ENCODE results near the gene GCNT2. TPM values are rescaled to one million over a fixed set of nuclear protein-coding genes. Genes with fewer than 3 reads are reported as not detected.
"Not testable (repeated sequence)": the region's sequence is repeated elsewhere in the genome, so short reads cannot be mapped to it uniquely, and the experiment has no call there.

GCNT2 gene
- total RNA-seq, 1 donor from 2014 or later, result 6.0 TPM

- no peak for DNase-seq (ENCODE audit: low spot score)
These were observed 89.1 kb downstream of the GCNT2 start for GRCh38 chr6:10610289-10610688.

- no peak for DNase-seq (ENCODE audit: low spot score)
These were observed 91.0 kb downstream of the GCNT2 start for GRCh38 chr6:10612161-10612560.

GRCh38 chr6:10613077-10613476 lies 91.9 kb downstream of the GCNT2 start:
- no peak for DNase-seq (ENCODE audit: low spot score)

- DNase-seq (ENCODE audit: low spot score), result no peak
These were observed 92.6 kb downstream of the GCNT2 start for GRCh38 chr6:10613723-10614122.

- no peak for DNase-seq (ENCODE audit: low spot score)
These were observed 94.5 kb downstream of the GCNT2 start for GRCh38 chr6:10615675-10616074.

GRCh38 chr6:10616266-10616665 lies 95.1 kb downstream of the GCNT2 start:
- not testable (repeated sequence) for DNase-seq (ENCODE audit: low spot score)

GRCh38 chr6:10617008-10617696 lies 96.0 kb downstream of the GCNT2 start:
- no peak for DNase-seq (ENCODE audit: low spot score)

GRCh38 chr6:10618409-10618808 lies 97.3 kb downstream of the GCNT2 start:
- no peak for DNase-seq (ENCODE audit: low spot score)

GRCh38 chr6:10621213-10621612 lies 100.1 kb downstream of the GCNT2 start:
- no peak for DNase-seq (ENCODE audit: low spot score)

GRCh38 chr6:10621847-10622246 lies 100.7 kb downstream of the GCNT2 start:
- DNase-seq (ENCODE audit: low spot score), result no peak

- no peak for DNase-seq (ENCODE audit: low spot score)
These were observed 103.7 kb downstream of the GCNT2 start for GRCh38 chr6:10624836-10625235.

GRCh38 chr6:10626154-10626741 lies 105.1 kb downstream of the GCNT2 start:
- DNase-seq (ENCODE audit: low spot score), result peak; percentile 36

- no peak for DNase-seq (ENCODE audit: low spot score)
These were observed 106.6 kb downstream of the GCNT2 start for GRCh38 chr6:10627800-10628199.

- DNase-seq (ENCODE audit: low spot score), result no peak
These were observed 109.0 kb downstream of the GCNT2 start for GRCh38 chr6:10630178-10630577.

- no peak for DNase-seq (ENCODE audit: low spot score)
These were observed 112.1 kb downstream of the GCNT2 start for GRCh38 chr6:10633216-10633615.

GRCh38 chr6:10640412-10640811 lies 119.3 kb downstream of the GCNT2 start:
- no peak for DNase-seq (ENCODE audit: low spot score)

GRCh38 chr6:10641528-10641927 lies 120.4 kb downstream of the GCNT2 start:
- DNase-seq (ENCODE audit: low spot score), result no peak

GRCh38 chr6:10643201-10643651 lies 122.1 kb downstream of the GCNT2 start:
- DNase-seq (ENCODE audit: low spot score), result peak; percentile 3

- DNase-seq (ENCODE audit: low spot score), result no peak
These were observed 123.1 kb downstream of the GCNT2 start for GRCh38 chr6:10644225-10644624.

- no peak for DNase-seq (ENCODE audit: low spot score)
These were observed 134.4 kb downstream of the GCNT2 start for GRCh38 chr6:10655508-10656055.

- DNase-seq (ENCODE audit: low spot score), result no peak
These were observed 138.0 kb downstream of the GCNT2 start for GRCh38 chr6:10658910-10659698.

- DNase-seq (ENCODE audit: low spot score), result no peak
These were observed 138.7 kb downstream of the GCNT2 start for GRCh38 chr6:10659699-10660348.

Measured in umbilical cord (tissue), 2 donors.